Forelimb muscle (tissue), 1 donor: Measurements from ENCODE around the gene OR6C74. TPM values are rescaled to one million over a fixed set of nuclear protein-coding genes. Genes with fewer than 3 reads are reported as not detected.

Experiments
- DNase-seq: peaks from one replicate; pipeline ENCODE4 v3.0.0-alpha.2; 2013; ENCODE audit warnings: low read depth
- polyA plus RNA-seq: library from polyadenylated mRNA; unstranded; fragments of 120-200 nt; gene quantifications from one replicate; pipeline ENCODE4 v1.2.1, GENCODE V29; 2013; ENCODE audit not compliant: insufficient read length

Gene OR6C74
- not detected for polyA plus RNA-seq

GRCh38 chr12:55244309-55244708 is at the start of gene OR6C74:
TSS of gene OR6C74 (plus strand) at chr12:55244609. CDS start at chr12:55247288, 2,679 bp downstream.
- DNase-seq: no peak

- DNase-seq: no peak
Measured at GRCh38 chr12:55220725-55221124, 23.7 kb upstream of the OR6C74 start, which contains the start of gene OR10A7. TSS of gene OR10A7 (plus strand) at chr12:55221025. CDS start at chr12:55221025, 0 bp downstream.

- no peak for DNase-seq
Measured at GRCh38 chr12:55226523-55226922, 17.9 kb upstream of the OR6C74 start.

GRCh38 chr12:55227643-55228042 is 16.8 kb upstream of the OR6C74 start:
- DNase-seq: no peak

- DNase-seq: no peak
Measured at GRCh38 chr12:55246159-55246558, 1.8 kb downstream of the OR6C74 start.

- DNase-seq: no peak
Measured at GRCh38 chr12:55250944-55251343, 6.5 kb downstream of the OR6C74 start.

- no peak for DNase-seq
Measured at GRCh38 chr12:55253281-55253680, 8.9 kb downstream of the OR6C74 start.

- no peak for DNase-seq
Measured at GRCh38 chr12:55256831-55257230, 12.4 kb downstream of the OR6C74 start.

GRCh38 chr12:55258303-55258702 is 13.9 kb downstream of the OR6C74 start:
- DNase-seq: no peak

GRCh38 chr12:55280991-55281390 is 36.6 kb downstream of the OR6C74 start:
- no peak for DNase-seq

- DNase-seq: no peak
Measured at GRCh38 chr12:55289999-55290398, 45.6 kb downstream of the OR6C74 start.

Other genes with a start within 250 kb of the OR6C74 start
- gene NEUROD4, start 224.6 kb upstream of the OR6C74 start, polyA plus RNA-seq: not detected
- gene OR9K2, start 118.2 kb upstream of the OR6C74 start, polyA plus RNA-seq: not detected
- gene OR10A7, start 23.6 kb upstream of the OR6C74 start, polyA plus RNA-seq: not detected
- gene OR6C6, start 52.0 kb downstream of the OR6C74 start, polyA plus RNA-seq: 0.09 TPM
- not detected for gene OR6C1, start 69.7 kb downstream of the OR6C74 start, polyA plus RNA-seq
- not detected for gene OR6C3, start 86.1 kb downstream of the OR6C74 start, polyA plus RNA-seq
- gene OR6C75, start 118.4 kb downstream of the OR6C74 start, polyA plus RNA-seq: not detected
- not detected for gene OR6C65, start 155.9 kb downstream of the OR6C74 start, polyA plus RNA-seq
- not detected for gene OR6C76, start 181.6 kb downstream of the OR6C74 start, polyA plus RNA-seq
- not detected for gene OR6C2, start 199.5 kb downstream of the OR6C74 start, polyA plus RNA-seq
- not detected for gene OR6C70, start 225.5 kb downstream of the OR6C74 start, polyA plus RNA-seq
- gene OR6C68, start 247.8 kb downstream of the OR6C74 start, polyA plus RNA-seq: not detected